ENCODE results near the gene CORIN. TPM values are rescaled to one million over a fixed set of nuclear protein-coding genes. Genes with fewer than 3 reads are reported as not detected.

CORIN gene
- polyA plus RNA-seq, 2 donors: 0.09 to 0.28 TPM

GRCh38 chr4:47736555-47736954 lies 101.3 kb downstream of the CORIN start:
- WGBS, 2 donors: 71 to 73% methylated on average over 2 of the region's 2 CpGs

GRCh38 chr4:47736146-47736545 lies 101.7 kb downstream of the CORIN start:
- no peak overlapping the region for H3K4me3 ChIP-seq (ENCODE audit: low read depth in 1 of 2, low read length in 2 of 2)
- no peaks in the 10 kb centered on the region for H3K36me3 ChIP-seq (ENCODE audit: control insufficient read depth in 2 of 2, insufficient read depth in 2 of 2, low read length in 1 of 2)
- H3K9me3 ChIP-seq (ENCODE audit: control insufficient read depth in 2 of 2, insufficient read depth in 1 of 2, low read depth in 1 of 2, low read length in 1 of 2): no peaks in the 10 kb centered on the region
- 27% methylated on average over 1 of the region's 1 CpG for WGBS, 2 donors
- no peak overlapping the region for H3K27ac ChIP-seq (ENCODE audit: low read depth in 2 of 2, low read length in 1 of 2)
- H3K4me1 ChIP-seq (ENCODE audit: control insufficient read depth in 2 of 2, insufficient read depth in 2 of 2, low read length in 1 of 2): no peaks in the 10 kb centered on the region
- no peaks in the 10 kb centered on the region for H3K27me3 ChIP-seq (ENCODE audit: control insufficient read depth in 1 of 2, insufficient read depth in 2 of 2, low read length in 2 of 2)

More at GRCh38 chr4:47736555-47736954, 101.3 kb downstream of the CORIN start:
- Histone ChIP-seq H3K36me3 (ENCODE audit: control insufficient read depth in 2 of 2, insufficient read depth in 2 of 2, low read length in 1 of 2) (no peaks in the 10 kb centered on the region), H3K4me3 (ENCODE audit: low read depth in 1 of 2, low read length in 2 of 2) (no peak overlapping the region), H3K9me3 (ENCODE audit: control insufficient read depth in 2 of 2, insufficient read depth in 1 of 2, low read depth in 1 of 2, low read length in 1 of 2) (no peaks in the 10 kb centered on the region), H3K4me1 (ENCODE audit: control insufficient read depth in 2 of 2, insufficient read depth in 2 of 2, low read length in 1 of 2) (no peaks in the 10 kb centered on the region), H3K27me3 (ENCODE audit: control insufficient read depth in 1 of 2, insufficient read depth in 2 of 2, low read length in 2 of 2) (no peaks in the 10 kb centered on the region), H3K27ac (ENCODE audit: low read depth in 2 of 2, low read length in 1 of 2) (no peak overlapping the region)

- Histone ChIP-seq H3K27ac (ENCODE audit: low read depth in 2 of 2, low read length in 1 of 2) (no peak overlapping the region), H3K4me1 (ENCODE audit: control insufficient read depth in 2 of 2, insufficient read depth in 2 of 2, low read length in 1 of 2) (no peaks in the 10 kb centered on the region), H3K36me3 (ENCODE audit: control insufficient read depth in 2 of 2, insufficient read depth in 2 of 2, low read length in 1 of 2) (no peaks in the 10 kb centered on the region), H3K4me3 (ENCODE audit: low read depth in 1 of 2, low read length in 2 of 2) (no peak overlapping the region), H3K9me3 (ENCODE audit: control insufficient read depth in 2 of 2, insufficient read depth in 1 of 2, low read depth in 1 of 2, low read length in 1 of 2) (no peaks in the 10 kb centered on the region), H3K27me3 (ENCODE audit: control insufficient read depth in 1 of 2, insufficient read depth in 2 of 2, low read length in 2 of 2) (no peaks in the 10 kb centered on the region)
- 47 to 49% methylated on average over 9 of the region's 9 CpGs for WGBS, 2 donors
Measured at GRCh38 chr4:47733302-47734175, 104.3 kb downstream of the CORIN start.

DNA sequence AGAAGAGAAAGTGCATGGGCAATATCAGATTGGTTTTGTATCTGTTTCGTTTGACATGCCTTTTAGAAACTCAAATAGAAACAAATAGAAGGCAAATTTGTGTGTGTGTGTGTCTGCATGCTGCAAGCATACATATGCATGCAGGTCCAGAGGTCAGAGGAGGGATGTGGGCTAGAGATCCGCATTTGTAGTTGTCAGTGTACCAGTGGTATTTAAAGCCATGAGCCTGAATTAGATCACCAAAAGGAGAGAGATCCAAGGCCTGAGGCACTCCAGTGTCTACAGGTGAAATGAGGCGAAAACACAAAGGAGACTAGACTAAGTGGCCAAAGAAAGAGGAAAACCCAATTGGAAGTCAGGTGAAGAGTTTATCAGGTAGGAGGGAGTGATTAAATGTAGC lies 106.7 kb downstream of the CORIN start:
- Histone ChIP-seq H3K36me3 (ENCODE audit: control insufficient read depth in 2 of 2, insufficient read depth in 2 of 2, low read length in 1 of 2) (no peaks in the 10 kb centered on the region), H3K27me3 (ENCODE audit: control insufficient read depth in 1 of 2, insufficient read depth in 2 of 2, low read length in 2 of 2) (no peaks in the 10 kb centered on the region), H3K4me1 (ENCODE audit: control insufficient read depth in 2 of 2, insufficient read depth in 2 of 2, low read length in 1 of 2) (no peaks in the 10 kb centered on the region), H3K4me3 (ENCODE audit: low read depth in 1 of 2, low read length in 2 of 2) (no peak overlapping the region), H3K9me3 (ENCODE audit: control insufficient read depth in 2 of 2, insufficient read depth in 1 of 2, low read depth in 1 of 2, low read length in 1 of 2) (no peaks in the 10 kb centered on the region), H3K27ac (ENCODE audit: low read depth in 2 of 2, low read length in 1 of 2) (no peak overlapping the region)
- WGBS, 2 donors: 55 to 57% methylated on average over 3 of the region's 3 CpGs

- H3K9me3 ChIP-seq (ENCODE audit: control insufficient read depth in 2 of 2, insufficient read depth in 1 of 2, low read depth in 1 of 2, low read length in 1 of 2): no peaks in the 10 kb centered on the region
- no peaks in the 10 kb centered on the region for H3K36me3 ChIP-seq (ENCODE audit: control insufficient read depth in 2 of 2, insufficient read depth in 2 of 2, low read length in 1 of 2)
- no peaks in the 10 kb centered on the region for H3K27me3 ChIP-seq (ENCODE audit: control insufficient read depth in 1 of 2, insufficient read depth in 2 of 2, low read length in 2 of 2)
- 78% methylated on average over 6 of the region's 6 CpGs for WGBS, 2 donors
- no peak overlapping the region for H3K27ac ChIP-seq (ENCODE audit: low read depth in 2 of 2, low read length in 1 of 2)
- no peaks in the 10 kb centered on the region for H3K4me1 ChIP-seq (ENCODE audit: control insufficient read depth in 2 of 2, insufficient read depth in 2 of 2, low read length in 1 of 2)
- H3K4me3 ChIP-seq (ENCODE audit: low read depth in 1 of 2, low read length in 2 of 2): no peak overlapping the region
Measured at GRCh38 chr4:47729131-47729680, 108.7 kb downstream of the CORIN start.

DNA sequence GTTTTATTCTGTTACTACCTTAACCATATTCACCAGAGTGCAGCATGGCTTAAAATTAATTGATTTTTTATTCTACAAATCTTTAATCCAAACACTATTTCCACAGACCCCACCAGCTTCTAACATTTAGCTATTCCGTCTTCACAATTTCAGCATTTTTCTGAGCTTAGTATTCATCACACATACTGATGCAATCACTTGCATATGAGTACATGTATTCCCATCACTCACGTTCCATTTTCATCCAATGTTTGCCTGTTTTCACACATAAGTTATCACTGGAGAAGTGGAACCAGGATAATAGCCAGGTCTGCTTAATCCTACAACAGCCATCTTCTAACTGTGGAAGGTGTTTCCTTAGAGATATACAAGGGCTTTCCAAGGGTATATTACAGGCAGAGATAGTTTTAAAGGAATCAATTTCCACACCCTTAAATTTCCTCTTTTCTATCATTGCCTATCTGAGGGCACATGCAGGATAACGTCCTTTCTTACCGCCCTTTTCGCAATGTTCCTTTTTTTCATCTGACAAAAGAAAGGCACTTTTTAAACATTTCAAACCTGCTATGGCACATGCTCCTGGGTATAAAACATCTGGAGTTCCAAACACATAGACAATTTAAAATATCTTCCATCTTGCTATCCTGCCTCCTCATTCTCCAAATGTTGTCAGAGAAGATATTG lies 115.8 kb downstream of the CORIN start:
- WGBS, 2 donors: 75 to 81% methylated on average over 5 of the region's 5 CpGs
- Histone ChIP-seq H3K27ac (ENCODE audit: low read depth in 2 of 2, low read length in 1 of 2) (no peak overlapping the region), H3K4me1 (ENCODE audit: control insufficient read depth in 2 of 2, insufficient read depth in 2 of 2, low read length in 1 of 2) (no peaks in the 10 kb centered on the region), H3K4me3 (ENCODE audit: low read depth in 1 of 2, low read length in 2 of 2) (no peak overlapping the region), H3K27me3 (ENCODE audit: control insufficient read depth in 1 of 2, insufficient read depth in 2 of 2, low read length in 2 of 2) (no peaks in the 10 kb centered on the region), H3K9me3 (ENCODE audit: control insufficient read depth in 2 of 2, insufficient read depth in 1 of 2, low read depth in 1 of 2, low read length in 1 of 2) (no peaks in the 10 kb centered on the region), H3K36me3 (ENCODE audit: control insufficient read depth in 2 of 2, insufficient read depth in 2 of 2, low read length in 1 of 2) (no peaks in the 10 kb centered on the region)

GRCh38 chr4:47721485-47721884 lies 116.4 kb downstream of the CORIN start:
- no peaks in the 10 kb centered on the region for H3K4me1 ChIP-seq (ENCODE audit: control insufficient read depth in 2 of 2, insufficient read depth in 2 of 2, low read length in 1 of 2)
- WGBS, 2 donors: 84 to 86% methylated on average over 6 of the region's 6 CpGs
- no peaks in the 10 kb centered on the region for H3K36me3 ChIP-seq (ENCODE audit: control insufficient read depth in 2 of 2, insufficient read depth in 2 of 2, low read length in 1 of 2)

GRCh38 chr4:47720787-47721186 lies 117.1 kb downstream of the CORIN start:
- WGBS, 2 donors: 88 to 95% methylated on average over 2 of the region's 2 CpGs
- no peak overlapping the region for H3K4me3 ChIP-seq (ENCODE audit: low read depth in 1 of 2, low read length in 2 of 2)

More at GRCh38 chr4:47721485-47721884, 116.4 kb downstream of the CORIN start:
- Histone ChIP-seq H3K27me3 (ENCODE audit: control insufficient read depth in 1 of 2, insufficient read depth in 2 of 2, low read length in 2 of 2) (no peaks in the 10 kb centered on the region), H3K27ac (ENCODE audit: low read depth in 2 of 2, low read length in 1 of 2) (no peak overlapping the region), H3K9me3 (ENCODE audit: control insufficient read depth in 2 of 2, insufficient read depth in 1 of 2, low read depth in 1 of 2, low read length in 1 of 2) (no peaks in the 10 kb centered on the region), H3K4me3 (ENCODE audit: low read depth in 1 of 2, low read length in 2 of 2) (no peak overlapping the region)

GRCh38 chr4:47719576-47719975 lies 118.3 kb downstream of the CORIN start:
- Histone ChIP-seq H3K27ac (ENCODE audit: low read depth in 2 of 2, low read length in 1 of 2) (no peak overlapping the region), H3K4me1 (ENCODE audit: control insufficient read depth in 2 of 2, insufficient read depth in 2 of 2, low read length in 1 of 2) (no peaks in the 10 kb centered on the region), H3K36me3 (ENCODE audit: control insufficient read depth in 2 of 2, insufficient read depth in 2 of 2, low read length in 1 of 2) (no peaks in the 10 kb centered on the region), H3K9me3 (ENCODE audit: control insufficient read depth in 2 of 2, insufficient read depth in 1 of 2, low read depth in 1 of 2, low read length in 1 of 2) (no peaks in the 10 kb centered on the region), H3K4me3 (ENCODE audit: low read depth in 1 of 2, low read length in 2 of 2) (no peak overlapping the region), H3K27me3 (ENCODE audit: control insufficient read depth in 1 of 2, insufficient read depth in 2 of 2, low read length in 2 of 2) (no peaks in the 10 kb centered on the region)
- WGBS, 2 donors: 68 to 75% methylated on average over 4 of the region's 4 CpGs

More at GRCh38 chr4:47720787-47721186, 117.1 kb downstream of the CORIN start:
- Histone ChIP-seq H3K27me3 (ENCODE audit: control insufficient read depth in 1 of 2, insufficient read depth in 2 of 2, low read length in 2 of 2) (no peaks in the 10 kb centered on the region), H3K9me3 (ENCODE audit: control insufficient read depth in 2 of 2, insufficient read depth in 1 of 2, low read depth in 1 of 2, low read length in 1 of 2) (no peaks in the 10 kb centered on the region), H3K4me1 (ENCODE audit: control insufficient read depth in 2 of 2, insufficient read depth in 2 of 2, low read length in 1 of 2) (no peaks in the 10 kb centered on the region), H3K27ac (ENCODE audit: low read depth in 2 of 2, low read length in 1 of 2) (no peak overlapping the region), H3K36me3 (ENCODE audit: control insufficient read depth in 2 of 2, insufficient read depth in 2 of 2, low read length in 1 of 2) (no peaks in the 10 kb centered on the region)

Measured in esophagus (tissue), 2 donors.